Measurements from ENCODE around the gene UTP14C. TPM values are rescaled to one million over a fixed set of nuclear protein-coding genes. Genes with fewer than 3 reads are reported as not detected.

Gene UTP14C
- total RNA-seq (2014; rRNA removed; shearing (Covaris generic)): 6.9 and 7.7 TPM in 2 replicates

GRCh38 chr13:52024481-52024880 is at the start of gene UTP14C:
Gene UTP14C (plus strand): TSS chr13:52024691. CDS start chr13:52028805, 4,114 bp downstream.

GRCh38 chr13:52010890-52011631 is 13.4 kb upstream of the UTP14C start, which contains the start of gene ATP7B:
Gene ATP7B (minus strand): TSS chr13:52011450. CDS start chr13:52011337, 113 bp downstream.

GRCh38 chr13:52011632-52012511 is 12.6 kb upstream of the UTP14C start, which contains the start of gene ALG11:
Gene ALG11 (plus strand): TSS chr13:52012398. CDS start chr13:52012419, 21 bp downstream.

Other genes with a start within 250 kb of the UTP14C start
- 2.0 and 5.9 TPM in 2 replicates for gene DHRS12, start 220.5 kb upstream of the UTP14C start, total RNA-seq (2014; rRNA removed; shearing (Covaris generic))
- not detected in 2 replicates for gene TMEM272, start 179.5 kb upstream of the UTP14C start, total RNA-seq (2014; rRNA removed; shearing (Covaris generic))
- gene CCDC70, start 162.7 kb upstream of the UTP14C start, total RNA-seq (2014; rRNA removed; shearing (Covaris generic)): not detected in 2 replicates
- gene ATP7B, start 13.2 kb upstream of the UTP14C start, total RNA-seq (2014; rRNA removed; shearing (Covaris generic)): 1.6 and 4.3 TPM in 2 replicates
- 15.0 and 20.5 TPM in 2 replicates for gene ALG11, start 12.3 kb upstream of the UTP14C start, total RNA-seq (2014; rRNA removed; shearing (Covaris generic))
- gene NEK5, start 104.4 kb downstream of the UTP14C start, total RNA-seq (2014; rRNA removed; shearing (Covaris generic)): 0.16 TPM in 1 of 2 replicates, not detected in the other
- gene NEK3, start 134.9 kb downstream of the UTP14C start, total RNA-seq (2014; rRNA removed; shearing (Covaris generic)): 1.7 and 2.1 TPM in 2 replicates